Measurements from ENCODE around the gene MATN3. TPM values are rescaled to one million over a fixed set of nuclear protein-coding genes. Genes with fewer than 3 reads are reported as not detected.

Gene MATN3
- total RNA-seq, result not detected

GRCh38 chr2:20012282-20013125 is at the start of gene MATN3:
Gene MATN3, minus strand, starts transcription at chr2:20012668. Its CDS starts 37 bp downstream, at chr2:20012631.
- POLR2A ChIA-PET, result no interaction called here
- H3K4me1 Mint-ChIP-seq (ENCODE audit: low read depth), result peaks cover 12% of the 10 kb centered on the region
- DNase-seq, result no peak
- no peaks in the 10 kb centered on the region for H3K9me3 Mint-ChIP-seq (ENCODE audit: insufficient read depth)
- CTCF ChIA-PET, result interaction anchor here (0.9 to 3.7 kb wide), 4 partner anchors 35 to 88 kb away, joined by 3 to 17 read pairs (median 3); no protein-coding TSS in a partner anchor
- peak; percentile 71 for ATAC-seq
- H3K27me3 Mint-ChIP-seq (ENCODE audit: low read depth), result peaks cover 53% of the 10 kb centered on the region
- H3K27ac Mint-ChIP-seq, result no peak within 1 kb of the TSS
- H3K4me3 Mint-ChIP-seq, result peak within 1 kb of the TSS; percentile 60
- H3K36me3 Mint-ChIP-seq (ENCODE audit: low read depth), result no peaks in the 10 kb centered on the region

DNA sequence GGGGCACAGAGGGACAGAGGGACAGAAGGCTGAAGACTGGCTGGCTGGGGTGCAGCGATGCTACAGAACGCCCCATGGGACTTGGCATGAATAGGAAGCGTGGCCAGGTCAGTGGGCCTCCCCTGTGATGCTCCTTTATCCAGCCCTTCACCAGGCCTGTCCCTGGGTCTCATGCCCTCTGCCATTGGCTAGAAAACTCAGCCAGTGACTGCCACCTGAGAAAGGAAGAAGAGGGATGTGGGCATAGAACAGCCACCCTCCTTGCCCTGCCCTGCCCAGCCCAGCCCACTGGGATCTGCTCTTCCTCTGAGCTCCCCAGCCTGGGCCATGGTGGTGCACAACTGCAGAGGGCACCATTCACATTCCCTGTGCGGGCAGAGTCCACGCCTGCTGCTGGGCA is 49.5 kb upstream of the MATN3 start:
- no peaks in the 10 kb centered on the region for H3K4me1 Mint-ChIP-seq (ENCODE audit: low read depth)
- CTCF ChIA-PET, result no interaction called here

GRCh38 chr2:20061476-20061875 is 49.0 kb upstream of the MATN3 start:
- Mint-ChIP-seq H3K4me1 (ENCODE audit: low read depth) (no peaks in the 10 kb centered on the region), H3K9me3 (ENCODE audit: insufficient read depth) (no peaks in the 10 kb centered on the region), H3K36me3 (ENCODE audit: low read depth) (no peaks in the 10 kb centered on the region), H3K27me3 (ENCODE audit: low read depth) (peaks cover 20% of the 10 kb centered on the region), H3K4me3 (no peak overlapping the region), H3K27ac (no peak overlapping the region)
- CTCF ChIA-PET, result no interaction called here
- POLR2A ChIA-PET, result interaction anchor here (1.5 kb wide), 1 partner anchor 10 kb away, joined by 4 read pairs; the partner anchor contains the start of gene LAPTM4A
- ATAC-seq (no peak), DNase-seq (no peak)

More for the DNA sequence above, 49.5 kb upstream of the MATN3 start:
- H3K27ac Mint-ChIP-seq, result no peak overlapping the region
- H3K27me3 Mint-ChIP-seq (ENCODE audit: low read depth), result peaks cover 15% of the 10 kb centered on the region
- ATAC-seq, result no peak
- no peaks in the 10 kb centered on the region for H3K36me3 Mint-ChIP-seq (ENCODE audit: low read depth)
- DNase-seq, result no peak
- no peak overlapping the region for H3K4me3 Mint-ChIP-seq
- POLR2A ChIA-PET, result interaction anchor here (1.5 kb wide), 1 partner anchor 11 kb away, joined by 4 read pairs; the partner anchor contains the start of gene LAPTM4A
- H3K9me3 Mint-ChIP-seq (ENCODE audit: insufficient read depth), result no peaks in the 10 kb centered on the region

DNA sequence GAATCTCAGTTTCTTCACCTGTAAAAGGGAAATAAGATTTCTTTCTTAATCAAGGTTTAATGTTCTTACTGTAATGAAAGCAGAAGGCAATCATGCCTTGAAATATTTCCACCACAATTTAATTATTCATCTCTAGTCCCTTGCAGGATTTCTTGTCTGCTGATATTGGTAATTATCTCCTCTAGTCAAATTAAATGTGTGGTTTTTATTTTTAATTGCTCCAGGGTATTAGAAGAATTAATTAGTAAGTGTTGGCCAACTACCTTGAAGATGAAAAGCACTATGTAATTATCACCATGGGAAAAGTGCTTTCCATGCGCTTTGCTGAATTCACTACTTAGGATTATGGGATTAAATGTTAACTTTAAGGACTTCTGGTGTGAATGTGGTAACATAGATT is 47.6 kb upstream of the MATN3 start:
- H3K27ac Mint-ChIP-seq, result no peak overlapping the region
- H3K9me3 Mint-ChIP-seq (ENCODE audit: insufficient read depth), result no peaks in the 10 kb centered on the region
- no peaks in the 10 kb centered on the region for H3K36me3 Mint-ChIP-seq (ENCODE audit: low read depth)
- H3K4me1 Mint-ChIP-seq (ENCODE audit: low read depth), result no peaks in the 10 kb centered on the region
- no peak overlapping the region for H3K4me3 Mint-ChIP-seq
- DNase-seq (no peak), ATAC-seq (no peak)
- ChIA-PET CTCF (interaction anchor here (1.2 kb wide), 1 partner anchor 45 kb away, joined by 4 read pairs; no protein-coding TSS in a partner anchor), POLR2A (no interaction called here)
- peaks cover 28% of the 10 kb centered on the region for H3K27me3 Mint-ChIP-seq (ENCODE audit: low read depth)

GRCh38 chr2:20057268-20057667 is 44.8 kb upstream of the MATN3 start:
- Mint-ChIP-seq H3K36me3 (ENCODE audit: low read depth) (no peaks in the 10 kb centered on the region), H3K4me3 (no peak overlapping the region), H3K4me1 (ENCODE audit: low read depth) (no peaks in the 10 kb centered on the region), H3K27ac (no peak overlapping the region), H3K27me3 (ENCODE audit: low read depth) (peaks cover 31% of the 10 kb centered on the region), H3K9me3 (ENCODE audit: insufficient read depth) (no peaks in the 10 kb centered on the region)
- ATAC-seq (no peak), DNase-seq (no peak)
- ChIA-PET CTCF (no interaction called here), POLR2A (no interaction called here)

- Mint-ChIP-seq H3K36me3 (ENCODE audit: low read depth) (no peaks in the 10 kb centered on the region), H3K4me1 (ENCODE audit: low read depth) (peaks cover 6% of the 10 kb centered on the region), H3K9me3 (ENCODE audit: insufficient read depth) (no peaks in the 10 kb centered on the region), H3K27ac (no peak overlapping the region), H3K4me3 (no peak overlapping the region), H3K27me3 (ENCODE audit: low read depth) (peaks cover 25% of the 10 kb centered on the region)
- CTCF ChIA-PET, result interaction anchor here (1.5 kb wide), 1 partner anchor 11 kb away, joined by 3 read pairs; no protein-coding TSS in a partner anchor
- DNase-seq (no peak), ATAC-seq (no peak)
- POLR2A ChIA-PET, result interaction anchor here (1.0 kb wide), 1 partner anchor 65 kb away, joined by 3 read pairs; the partner anchor contains the start of gene WDR35
These were observed 42.5 kb upstream of the MATN3 start for GRCh38 chr2:20054931-20055330.

DNA sequence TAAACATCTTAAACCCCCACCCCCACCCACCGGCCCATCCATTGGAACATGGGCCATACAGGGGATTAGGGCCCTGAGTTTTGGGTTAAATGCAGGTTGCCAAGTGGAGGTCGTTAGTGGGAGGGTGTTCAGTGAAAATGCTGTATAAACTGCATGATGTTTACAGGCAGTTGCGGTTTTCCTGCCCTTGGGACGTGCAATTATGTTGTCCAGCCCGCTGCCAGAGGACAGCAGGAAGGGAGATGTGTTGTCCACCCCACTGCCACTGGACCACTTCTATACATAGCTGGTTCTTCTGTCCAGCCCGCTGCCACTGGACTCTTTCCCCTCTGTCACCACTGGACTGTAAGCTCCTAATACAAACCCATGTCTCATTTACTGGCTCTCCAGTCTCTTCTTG is 41.7 kb upstream of the MATN3 start:
- H3K36me3 Mint-ChIP-seq (ENCODE audit: low read depth), result peaks cover 2% of the 10 kb centered on the region
- ATAC-seq (no peak), DNase-seq (no peak)
- H3K27ac Mint-ChIP-seq, result no peak overlapping the region
- peaks cover 15% of the 10 kb centered on the region for H3K4me1 Mint-ChIP-seq (ENCODE audit: low read depth)
- no peaks in the 10 kb centered on the region for H3K9me3 Mint-ChIP-seq (ENCODE audit: insufficient read depth)
- ChIA-PET POLR2A (interaction anchor here (1.2 kb wide), 1 partner anchor 18 kb away, joined by 4 read pairs; no protein-coding TSS in a partner anchor), CTCF (interaction anchor here (1.5 kb wide), 1 partner anchor 12 kb away, joined by 3 read pairs; no protein-coding TSS in a partner anchor)
- H3K27me3 Mint-ChIP-seq (ENCODE audit: low read depth), result peaks cover 25% of the 10 kb centered on the region
- no peak overlapping the region for H3K4me3 Mint-ChIP-seq

GRCh38 chr2:20052861-20053281 is 40.4 kb upstream of the MATN3 start:
- no peak for ATAC-seq
- H3K9me3 Mint-ChIP-seq (ENCODE audit: insufficient read depth), result no peaks in the 10 kb centered on the region
- peaks cover 22% of the 10 kb centered on the region for H3K27me3 Mint-ChIP-seq (ENCODE audit: low read depth)
- H3K36me3 Mint-ChIP-seq (ENCODE audit: low read depth), result peaks cover 2% of the 10 kb centered on the region
- ChIA-PET CTCF (interaction anchor here (2.2 to 2.4 kb wide), 2 partner anchors 10 to 37 kb away, joined by 12 to 21 read pairs; no protein-coding TSS in a partner anchor), POLR2A (interaction anchor here (1.6 kb wide), 1 partner anchor 16 kb away, joined by 4 read pairs; no protein-coding TSS in a partner anchor)
- peaks cover 24% of the 10 kb centered on the region for H3K4me1 Mint-ChIP-seq (ENCODE audit: low read depth)
- no peak overlapping the region for H3K4me3 Mint-ChIP-seq
- no peak overlapping the region for H3K27ac Mint-ChIP-seq
- no peak for DNase-seq

- Mint-ChIP-seq H3K4me3 (no peak overlapping the region), H3K27ac (no peak overlapping the region), H3K36me3 (ENCODE audit: low read depth) (peaks cover 2% of the 10 kb centered on the region), H3K9me3 (ENCODE audit: insufficient read depth) (no peaks in the 10 kb centered on the region), H3K27me3 (ENCODE audit: low read depth) (peaks cover 18% of the 10 kb centered on the region), H3K4me1 (ENCODE audit: low read depth) (peaks cover 24% of the 10 kb centered on the region)
- ATAC-seq (no peak), DNase-seq (no peak)
- CTCF ChIA-PET, result interaction anchor here (2.2 to 4.0 kb wide), 3 partner anchors 10 to 37 kb away, joined by 12 to 21 read pairs (median 20); no protein-coding TSS in a partner anchor
- POLR2A ChIA-PET, result interaction anchor here (1.1 to 1.8 kb wide), 5 partner anchors 16 to 153 kb away, joined by 3 to 5 read pairs (median 4); no protein-coding TSS in a partner anchor
These were observed 39.9 kb upstream of the MATN3 start for GRCh38 chr2:20052229-20052851.

GRCh38 chr2:20051532-20052228 is 39.2 kb upstream of the MATN3 start, which contains the start of gene LAPTM4A:
Gene LAPTM4A, minus strand, starts transcription at chr2:20051628. Its CDS starts 108 bp downstream, at chr2:20051520.
- H3K9me3 Mint-ChIP-seq (ENCODE audit: insufficient read depth), result no peaks in the 10 kb centered on the region
- peaks cover 14% of the 10 kb centered on the region for H3K27me3 Mint-ChIP-seq (ENCODE audit: low read depth)
- ChIA-PET POLR2A (interaction anchor here (0.6 to 1.8 kb wide), 9 partner anchors 9 to 152 kb away, joined by 3 to 8 read pairs (median 4); partner anchors contain the start of gene TTC32), CTCF (interaction anchor here (1.4 to 4.0 kb wide), 4 partner anchors 9 to 36 kb away, joined by 3 to 21 read pairs (median 16); no protein-coding TSS in a partner anchor)
- H3K4me3 Mint-ChIP-seq, result no peak within 1 kb of the TSS
- H3K4me1 Mint-ChIP-seq (ENCODE audit: low read depth), result peaks cover 24% of the 10 kb centered on the region
- ATAC-seq (peak; percentile 99), DNase-seq (peak; percentile 99)
- H3K36me3 Mint-ChIP-seq (ENCODE audit: low read depth), result peaks cover 2% of the 10 kb centered on the region
- H3K27ac Mint-ChIP-seq, result no peak within 1 kb of the TSS

Measured in activated CD8-positive, alpha-beta T cell treated with anti-CD3 and anti-CD28 coated beads, Interleukin-2, amount 10 ng/mL, durations not matched to agents 7 days and 5 days (primary cell).